Measurements from ENCODE around the gene CDCA4.

DNA sequence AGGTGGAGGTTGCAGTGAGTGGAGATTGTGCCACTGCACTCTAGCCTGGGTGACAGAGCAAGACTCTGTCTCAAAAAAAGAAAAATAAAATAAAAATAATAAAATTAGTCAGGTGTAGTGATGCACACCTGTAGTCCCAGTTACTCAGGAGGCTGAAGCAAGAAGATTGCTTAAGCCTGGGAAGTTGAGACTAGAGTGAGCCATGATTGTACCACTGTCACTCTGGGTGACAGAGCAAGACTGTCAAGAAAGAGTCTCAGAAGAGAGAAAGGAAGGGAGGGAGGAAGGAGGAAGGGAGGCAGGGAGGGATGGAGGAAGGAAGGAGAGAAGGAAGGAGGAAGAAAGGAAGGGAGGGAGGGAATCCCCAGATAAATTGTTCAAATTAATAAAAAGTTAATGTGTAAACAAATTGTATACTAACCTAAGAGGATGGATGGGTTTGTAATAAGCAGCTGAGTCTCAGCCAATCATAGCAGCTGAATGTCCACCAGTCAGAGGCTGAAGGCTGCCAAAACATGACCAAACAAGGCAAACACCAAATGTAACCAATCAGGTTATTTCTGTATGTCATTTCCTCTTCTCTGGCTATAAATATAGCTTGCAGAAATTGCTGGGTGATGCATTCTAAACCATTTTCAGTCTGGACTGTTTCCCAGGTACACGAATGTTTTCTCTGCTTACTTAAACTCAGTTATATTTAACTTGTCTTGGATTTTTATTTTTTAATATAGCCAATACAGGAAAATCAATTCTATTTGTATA, 6.1 kb upstream of the CDCA4 start:
- TF ChIP-seq TARDBP (IDR thresholded peaks at IDR 0.05; ENCODE audit: borderline replicate concordance) (no peak), ETV6 (conservative IDR thresholded peaks at IDR 0.05 in 1 of 2, IDR thresholded peaks at IDR 0.05 in 1 of 2; ENCODE audit: borderline replicate concordance in 1 of 2, low read depth in 1 of 2) (no peak), POLR2A (IDR thresholded peaks at IDR 0.05; ENCODE audit: low read depth, low read length) (no peak), POLR2AphosphoS5 (IDR thresholded peaks at IDR 0.05; ENCODE audit: low read length) (peak; percentile 74; the same call in 1 of the 2 replicates), CEBPB (IDR thresholded peaks at IDR 0.05; ENCODE audit: borderline replicate concordance in 1 of 2, low read depth in 2 of 2, low read length in 2 of 2) (no peak), SMC3 (IDR thresholded peaks at IDR 0.05; ENCODE audit: borderline replicate concordance, low read length) (no peak)
- TF ChIP-seq, protein P1, sequence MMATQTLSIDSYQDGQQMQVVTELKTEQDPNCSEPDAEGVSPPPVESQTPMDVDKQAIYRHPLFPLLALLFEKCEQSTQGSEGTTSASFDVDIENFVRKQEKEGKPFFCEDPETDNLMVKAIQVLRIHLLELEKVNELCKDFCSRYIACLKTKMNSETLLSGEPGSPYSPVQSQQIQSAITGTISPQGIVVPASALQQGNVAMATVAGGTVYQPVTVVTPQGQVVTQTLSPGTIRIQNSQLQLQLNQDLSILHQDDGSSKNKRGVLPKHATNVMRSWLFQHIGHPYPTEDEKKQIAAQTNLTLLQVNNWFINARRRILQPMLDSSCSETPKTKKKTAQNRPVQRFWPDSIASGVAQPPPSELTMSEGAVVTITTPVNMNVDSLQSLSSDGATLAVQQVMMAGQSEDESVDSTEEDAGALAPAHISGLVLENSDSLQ (IDR thresholded peaks at IDR 0.05) = peak; percentile 39; the same call in 1 of the 2 replicates

Data from GM12878 (cell line).